SK-N-SH (cell line): Measurements from ENCODE around the gene CIB4.

Source experiments
- CHD2 ChIP-seq: fragments of 150-350 bp; IDR thresholded peaks from 2 replicates; pipeline ENCODE4 v1.6.1; 2018; ENCODE audit warnings: low read length; ENCODE audit not compliant: partially characterized antibody
- CTCF ChIP-seq: fragments of 200-600 bp; sonication (generic); IDR thresholded peaks from 2 replicates; pipeline ENCODE4 v1.6.1; 2017; ENCODE audit warnings: antibody characterized with exemption, mild to moderate bottlenecking, moderate library complexity
- EP300 ChIP-seq, 2 experiments: IDR thresholded peaks; 2 replicates each; pipeline versions ENCODE4 v1.4.0 to v1.6.1; 2012; ENCODE audit warnings: borderline replicate concordance in 1 of 2, low read depth in 1 of 2, low read length in 1 of 2
- EZH2phosphoT487 ChIP-seq: fragments of 200-600 bp; sonication (generic); IDR thresholded peaks from 2 replicates; pipeline ENCODE4 v1.6.1; 2017; ENCODE audit warnings: low read depth, mixed run types, mild to moderate bottlenecking, antibody characterized with exemption, moderate library complexity, borderline replicate concordance
- FOXJ3 ChIP-seq: sonication (generic); formaldehyde crosslinking; IDR thresholded peaks from 2 replicates; pipeline ENCODE4 v1.5.1; 2020; ENCODE audit warnings: mild to moderate bottlenecking, missing genetic modification reagents
- RFX5 ChIP-seq: IDR thresholded peaks from 2 replicates; pipeline ENCODE4 v1.6.1; 2012; ENCODE audit warnings: mild to moderate bottlenecking, improper control_type of control experiment, low read length
- SMC3 ChIP-seq: IDR thresholded peaks from 2 replicates; pipeline ENCODE4 v1.6.1; 2012; ENCODE audit warnings: low read depth, low read length, improper control_type of control experiment
- TAF1 ChIP-seq: IDR thresholded peaks from 2 replicates; pipeline ENCODE4 v1.6.1; 2012; ENCODE audit warnings: low read depth, mild to moderate bottlenecking, low read length, moderate library complexity, borderline replicate concordance
- TEAD4 ChIP-seq: IDR thresholded peaks from 2 replicates; pipeline ENCODE4 v1.4.0; 2012; ENCODE audit warnings: mild to moderate bottlenecking, borderline replicate concordance; ENCODE audit not compliant: insufficient read depth
- YY1 ChIP-seq: IDR thresholded peaks from 2 replicates; pipeline ENCODE4 v1.4.0; 2012; ENCODE audit warnings: low read depth, mild to moderate bottlenecking
- TF ChIP-seq, protein P1 (sequence below): IDR thresholded peaks from 2 replicates; pipeline ENCODE4 v1.4.0; 2012; ENCODE audit warnings: low read depth
- TF ChIP-seq, protein P2 (sequence below): fragments of 150-350 bp; IDR thresholded peaks from 2 replicates; pipeline ENCODE4 v1.6.1; 2017; ENCODE audit warnings: antibody characterized with exemption, low read length, low read depth, borderline replicate concordance
- TF ChIP-seq, protein P3 (sequence below): IDR thresholded peaks from 2 replicates; pipeline ENCODE4 v1.6.1; 2012; ENCODE audit warnings: mild to moderate bottlenecking, low read depth, low read length, moderate library complexity

GRCh38 chr2:26574066-26574899, 66.9 kb downstream of the CIB4 start:
- TF ChIP-seq CTCF = no peak
- TF ChIP-seq YY1 = no peak
- TF ChIP-seq, protein P1, sequence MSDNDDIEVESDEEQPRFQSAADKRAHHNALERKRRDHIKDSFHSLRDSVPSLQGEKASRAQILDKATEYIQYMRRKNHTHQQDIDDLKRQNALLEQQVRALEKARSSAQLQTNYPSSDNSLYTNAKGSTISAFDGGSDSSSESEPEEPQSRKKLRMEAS = no peak
- TF ChIP-seq RFX5 = no peak
- TF ChIP-seq, protein P2, sequence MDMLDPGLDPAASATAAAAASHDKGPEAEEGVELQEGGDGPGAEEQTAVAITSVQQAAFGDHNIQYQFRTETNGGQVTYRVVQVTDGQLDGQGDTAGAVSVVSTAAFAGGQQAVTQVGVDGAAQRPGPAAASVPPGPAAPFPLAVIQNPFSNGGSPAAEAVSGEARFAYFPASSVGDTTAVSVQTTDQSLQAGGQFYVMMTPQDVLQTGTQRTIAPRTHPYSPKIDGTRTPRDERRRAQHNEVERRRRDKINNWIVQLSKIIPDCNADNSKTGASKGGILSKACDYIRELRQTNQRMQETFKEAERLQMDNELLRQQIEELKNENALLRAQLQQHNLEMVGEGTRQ = no peak
- TF ChIP-seq EP300 (IDR thresholded peaks at IDR 0.05; ENCODE audit: borderline replicate concordance in 1 of 2, low read depth in 1 of 2, low read length in 1 of 2) = no peak
- TF ChIP-seq FOXJ3 (CRISPR knock-in tag) = no peak
- TF ChIP-seq, protein P3, sequence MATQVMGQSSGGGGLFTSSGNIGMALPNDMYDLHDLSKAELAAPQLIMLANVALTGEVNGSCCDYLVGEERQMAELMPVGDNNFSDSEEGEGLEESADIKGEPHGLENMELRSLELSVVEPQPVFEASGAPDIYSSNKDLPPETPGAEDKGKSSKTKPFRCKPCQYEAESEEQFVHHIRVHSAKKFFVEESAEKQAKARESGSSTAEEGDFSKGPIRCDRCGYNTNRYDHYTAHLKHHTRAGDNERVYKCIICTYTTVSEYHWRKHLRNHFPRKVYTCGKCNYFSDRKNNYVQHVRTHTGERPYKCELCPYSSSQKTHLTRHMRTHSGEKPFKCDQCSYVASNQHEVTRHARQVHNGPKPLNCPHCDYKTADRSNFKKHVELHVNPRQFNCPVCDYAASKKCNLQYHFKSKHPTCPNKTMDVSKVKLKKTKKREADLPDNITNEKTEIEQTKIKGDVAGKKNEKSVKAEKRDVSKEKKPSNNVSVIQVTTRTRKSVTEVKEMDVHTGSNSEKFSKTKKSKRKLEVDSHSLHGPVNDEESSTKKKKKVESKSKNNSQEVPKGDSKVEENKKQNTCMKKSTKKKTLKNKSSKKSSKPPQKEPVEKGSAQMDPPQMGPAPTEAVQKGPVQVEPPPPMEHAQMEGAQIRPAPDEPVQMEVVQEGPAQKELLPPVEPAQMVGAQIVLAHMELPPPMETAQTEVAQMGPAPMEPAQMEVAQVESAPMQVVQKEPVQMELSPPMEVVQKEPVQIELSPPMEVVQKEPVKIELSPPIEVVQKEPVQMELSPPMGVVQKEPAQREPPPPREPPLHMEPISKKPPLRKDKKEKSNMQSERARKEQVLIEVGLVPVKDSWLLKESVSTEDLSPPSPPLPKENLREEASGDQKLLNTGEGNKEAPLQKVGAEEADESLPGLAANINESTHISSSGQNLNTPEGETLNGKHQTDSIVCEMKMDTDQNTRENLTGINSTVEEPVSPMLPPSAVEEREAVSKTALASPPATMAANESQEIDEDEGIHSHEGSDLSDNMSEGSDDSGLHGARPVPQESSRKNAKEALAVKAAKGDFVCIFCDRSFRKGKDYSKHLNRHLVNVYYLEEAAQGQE = no peak
- TF ChIP-seq CHD2 = no peak
- TF ChIP-seq SMC3 = no peak
- TF ChIP-seq TEAD4 = no peak
- no peak for TF ChIP-seq TAF1
- no peak for TF ChIP-seq EZH2phosphoT487
